HG02840 (cell line): ENCODE measurements around the gene NSUN6.
"Not testable (repeated sequence)": the region's sequence is repeated elsewhere in the genome, so short reads cannot be mapped to it uniquely, and the experiment has no call there.

Experiments
- ATAC-seq: cut with Tn5 transposase; IDR thresholded peaks from one replicate; pipeline ENCODE4 v1.9.1; 2021; ENCODE audit warnings: mild to moderate bottlenecking, moderate library complexity, moderate number of reproducible peaks; ENCODE audit not compliant: unreplicated experiment, low FRiP score

Gene NSUN6

GRCh38 chr10:18615618-18616017, 35.8 kb downstream of the NSUN6 start:
- ATAC-seq = no peak

GRCh38 chr10:18611168-18611567, 40.2 kb downstream of the NSUN6 start:
- ATAC-seq = no peak

- no peak for ATAC-seq
Observed at GRCh38 chr10:18610517-18610916, 40.9 kb downstream of the NSUN6 start.

- ATAC-seq = no peak
Observed at GRCh38 chr10:18608596-18608995, 42.8 kb downstream of the NSUN6 start.

- ATAC-seq = no peak
Observed at GRCh38 chr10:18607503-18608378, 43.6 kb downstream of the NSUN6 start.

- no peak for ATAC-seq
Observed at GRCh38 chr10:18606051-18606695, 45.2 kb downstream of the NSUN6 start.

- ATAC-seq = no peak
Observed at GRCh38 chr10:18601321-18601720, 50.1 kb downstream of the NSUN6 start.

- ATAC-seq = no peak
Observed at GRCh38 chr10:18599392-18599791, 52.0 kb downstream of the NSUN6 start.

- no peak for ATAC-seq
Observed at GRCh38 chr10:18594574-18595156, 56.7 kb downstream of the NSUN6 start.

- not testable (repeated sequence) for ATAC-seq
Observed at GRCh38 chr10:18591141-18591540, 60.2 kb downstream of the NSUN6 start.

GRCh38 chr10:18586637-18587036, 64.8 kb downstream of the NSUN6 start:
- ATAC-seq = not testable (repeated sequence)

GRCh38 chr10:18583575-18584270, 67.7 kb downstream of the NSUN6 start:
- no peak for ATAC-seq

- no peak for ATAC-seq
Observed at GRCh38 chr10:18582803-18583202, 68.6 kb downstream of the NSUN6 start.

- no peak for ATAC-seq
Observed at GRCh38 chr10:18577823-18578685, 73.3 kb downstream of the NSUN6 start.

- ATAC-seq = no peak
Observed at GRCh38 chr10:18576586-18576985, 74.8 kb downstream of the NSUN6 start.

- no peak for ATAC-seq
Observed at GRCh38 chr10:18572959-18573561, 78.3 kb downstream of the NSUN6 start.

- no peak for ATAC-seq
Observed at GRCh38 chr10:18571780-18572179, 79.6 kb downstream of the NSUN6 start.

- no peak for ATAC-seq
Observed at GRCh38 chr10:18571076-18571475, 80.3 kb downstream of the NSUN6 start.

- ATAC-seq = not testable (repeated sequence)
Observed at GRCh38 chr10:18570386-18570785, 81.0 kb downstream of the NSUN6 start.
